Measurements from ENCODE around the gene MYLK4. TPM values are rescaled to one million over a fixed set of nuclear protein-coding genes. Genes with fewer than 3 reads are reported as not detected.
A peak's percentile ranks its signal among the peaks of the same experiment; 100 is the strongest.

Gene MYLK4
- total and polyA plus RNA-seq, 8 donors = 0.12 to 1.3 (median 0.43) TPM; not detected in 3

GRCh38 chr6:2719093-2719455, 31.6 kb downstream of the MYLK4 start:
- no peak overlapping the region for H3K4me3 ChIP-seq
- intact Hi-C loops (cut with DNase I; ENCODE audit: low total_unique reads) = no loop called here
- H3K9me3 ChIP-seq = no peaks in the 10 kb centered on the region
- peaks cover 0 to 1% (median 0%) of the 10 kb centered on the region in 4 donors for H3K4me1 ChIP-seq
- no peak for DNase-seq
- TF ChIP-seq EP300 (IDR thresholded peaks at IDR 0.05) (no peak), POLR2A (IDR thresholded peaks at IDR 0.05) (no peak), POLR2AphosphoS5 (IDR thresholded peaks at IDR 0.05) (no peak), CTCF (IDR thresholded peaks at IDR 0.05) (no peak)
- 38 to 66% (median 60%) methylated on average over 2 of the region's 2 CpGs for WGBS, 5 donors
- peak overlapping the region in 2 of 5 donors; percentile 38 to 44 for H3K27ac ChIP-seq
- H3K36me3 ChIP-seq = no peaks in the 10 kb centered on the region
- H3K27me3 ChIP-seq = no peaks in the 10 kb centered on the region

GRCh38 chr6:2718334-2719092, 32.2 kb downstream of the MYLK4 start:
- Histone ChIP-seq H3K27ac (peak overlapping the region in 2 of 5 donors; percentile 38 to 44), H3K4me1 (peaks cover 0 to 4% (median 0%) of the 10 kb centered on the region in 4 donors), H3K4me3 (no peak overlapping the region), H3K27me3 (no peaks in the 10 kb centered on the region), H3K36me3 (no peaks in the 10 kb centered on the region), H3K9me3 (no peaks in the 10 kb centered on the region)
- WGBS, 5 donors = 35 to 54% (median 49%) methylated on average over 6 of the region's 6 CpGs
- intact Hi-C loops (cut with DNase I; ENCODE audit: low total_unique reads) = no loop called here
- DNase-seq = no peak
- TF ChIP-seq POLR2A (IDR thresholded peaks at IDR 0.05) (no peak), EP300 (IDR thresholded peaks at IDR 0.05) (no peak), CTCF (IDR thresholded peaks at IDR 0.05) (no peak), POLR2AphosphoS5 (IDR thresholded peaks at IDR 0.05) (no peak)

- Histone ChIP-seq H3K4me3 (no peak overlapping the region), H3K27ac (no peak overlapping the region), H3K27me3 (no peaks in the 10 kb centered on the region), H3K36me3 (no peaks in the 10 kb centered on the region), H3K4me1 (peaks cover 0 to 4% (median 0%) of the 10 kb centered on the region in 4 donors), H3K9me3 (no peaks in the 10 kb centered on the region)
- peak in 1 of 2 donors; percentile 46 for DNase-seq
- TF ChIP-seq CTCF (IDR thresholded peaks at IDR 0.05) (no peak), EP300 (IDR thresholded peaks at IDR 0.05) (no peak), POLR2A (IDR thresholded peaks at IDR 0.05) (no peak), POLR2AphosphoS5 (IDR thresholded peaks at IDR 0.05) (no peak)
- intact Hi-C loops (cut with DNase I; ENCODE audit: low total_unique reads) = no loop called here
- WGBS, 5 donors = 41 to 68% (median 60%) methylated on average over 9 of the region's 9 CpGs
Measured at GRCh38 chr6:2716936-2717700, 33.6 kb downstream of the MYLK4 start.

- intact Hi-C loops (cut with DNase I; ENCODE audit: low total_unique reads) = no loop called here
- 60 to 78% (median 69%) methylated on average over 5 of the region's 5 CpGs for WGBS, 5 donors
- H3K27me3 ChIP-seq = no peaks in the 10 kb centered on the region
- H3K27ac ChIP-seq = no peak overlapping the region
- TF ChIP-seq POLR2AphosphoS5 (IDR thresholded peaks at IDR 0.05) = no peak
- H3K4me1 ChIP-seq = peaks cover 0 to 4% (median 0%) of the 10 kb centered on the region in 4 donors
- DNase-seq = peak in 1 of 2 donors; percentile 20
- no peaks in the 10 kb centered on the region for H3K36me3 ChIP-seq
- H3K4me3 ChIP-seq = no peak overlapping the region
- H3K9me3 ChIP-seq = peaks cover 0 to 8% (median 5%) of the 10 kb centered on the region in 4 donors
Measured at GRCh38 chr6:2715737-2716136, 35.0 kb downstream of the MYLK4 start.
